ENCODE measurements around the gene GPRC5C.

Gene GPRC5C, protein sequence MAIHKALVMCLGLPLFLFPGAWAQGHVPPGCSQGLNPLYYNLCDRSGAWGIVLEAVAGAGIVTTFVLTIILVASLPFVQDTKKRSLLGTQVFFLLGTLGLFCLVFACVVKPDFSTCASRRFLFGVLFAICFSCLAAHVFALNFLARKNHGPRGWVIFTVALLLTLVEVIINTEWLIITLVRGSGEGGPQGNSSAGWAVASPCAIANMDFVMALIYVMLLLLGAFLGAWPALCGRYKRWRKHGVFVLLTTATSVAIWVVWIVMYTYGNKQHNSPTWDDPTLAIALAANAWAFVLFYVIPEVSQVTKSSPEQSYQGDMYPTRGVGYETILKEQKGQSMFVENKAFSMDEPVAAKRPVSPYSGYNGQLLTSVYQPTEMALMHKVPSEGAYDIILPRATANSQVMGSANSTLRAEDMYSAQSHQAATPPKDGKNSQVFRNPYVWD

DNA sequence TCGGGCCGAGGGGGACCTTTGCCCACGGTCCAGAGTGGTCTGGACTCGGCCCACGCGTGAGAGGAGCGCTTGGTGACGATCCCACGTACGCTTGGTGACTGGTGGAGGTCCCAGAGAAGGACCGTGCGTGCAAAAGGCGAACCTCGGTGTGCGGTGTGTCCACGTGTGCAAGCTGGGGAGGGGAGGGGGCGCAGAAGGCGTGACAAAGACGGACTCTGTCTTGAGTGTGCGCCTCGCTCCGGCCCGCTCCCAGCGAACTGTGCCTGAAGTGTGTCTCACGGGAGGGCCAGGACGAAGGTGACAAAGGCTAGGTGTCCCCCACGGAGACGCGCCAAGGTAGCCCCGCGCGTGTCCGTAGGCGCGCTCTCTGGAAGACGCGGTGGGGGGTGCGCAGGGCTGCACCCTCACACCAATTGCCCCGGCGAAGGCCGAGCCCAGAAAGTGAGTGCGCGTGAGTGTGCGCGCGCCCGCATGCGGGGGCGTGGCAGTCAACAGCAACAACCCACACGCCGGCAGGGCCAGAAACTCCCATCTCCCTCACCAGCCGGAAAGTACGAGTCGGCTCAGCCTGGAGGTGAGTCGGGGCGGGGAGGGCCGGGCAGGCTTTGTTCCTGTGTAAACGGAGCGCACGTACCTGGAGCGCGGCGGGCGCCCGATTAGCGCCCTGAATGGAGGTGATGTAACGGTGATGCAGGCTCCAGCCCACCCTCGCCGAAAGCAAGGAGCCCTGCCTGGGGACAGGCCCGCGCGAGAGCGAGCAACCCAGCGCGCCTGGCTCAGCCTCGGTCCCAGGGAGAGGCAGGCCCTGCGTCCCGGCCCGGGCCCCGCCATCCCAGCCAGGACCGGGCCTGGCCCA lies at the start of gene GPRC5C:
GPRC5C (plus strand) TSS at position 521 of the 856 bp plus-strand sequence. CDS start 7,689 bp downstream, outside the sequence.
- DNase-seq (ENCODE audit: low spot score in 2 of 2) = no peak
- Mint-ChIP-seq H3K27ac (ENCODE audit: low read depth) (no peak within 1 kb of the TSS), H3K36me3 (ENCODE audit: insufficient read depth) (peaks cover 4% of the 10 kb centered on the region), H3K27me3 (peaks cover 64% of the 10 kb centered on the region), H3K9me3 (peaks cover 5% of the 10 kb centered on the region), H3K4me3 (peak within 1 kb of the TSS; percentile 71), H3K4me1 (no peaks in the 10 kb centered on the region)
- ATAC-seq (replicated peaks; ENCODE audit: extremely low read depth, poor library complexity, severe bottlenecking) = peak; percentile 21

DNA sequence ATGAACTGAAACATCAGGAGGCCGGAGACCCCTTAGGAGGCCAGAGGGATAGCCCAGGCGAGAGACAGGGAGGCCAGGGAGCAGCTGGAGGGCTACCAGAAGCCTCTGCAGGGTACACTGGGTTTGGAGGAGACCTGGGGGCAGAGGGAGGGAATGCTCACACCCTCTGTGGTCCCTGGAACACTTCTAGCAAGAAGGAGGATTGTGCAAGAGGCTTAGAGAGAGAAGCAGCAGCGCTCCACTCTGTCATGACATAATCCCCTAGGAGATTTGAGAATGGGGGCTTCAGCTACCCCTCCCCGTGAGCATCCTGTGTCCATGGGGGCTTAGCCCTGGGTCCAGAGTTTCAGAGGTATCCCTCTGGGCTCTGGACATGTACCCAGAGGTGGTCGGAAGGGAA lies 48.7 kb upstream of the GPRC5C start:
- Mint-ChIP-seq H3K4me1 (peaks cover 11% of the 10 kb centered on the region), H3K27me3 (no peaks in the 10 kb centered on the region), H3K9me3 (no peaks in the 10 kb centered on the region), H3K4me3 (no peak overlapping the region), H3K27ac (ENCODE audit: low read depth) (no peak overlapping the region), H3K36me3 (ENCODE audit: insufficient read depth) (no peaks in the 10 kb centered on the region)
- no peak for ATAC-seq (replicated peaks; ENCODE audit: extremely low read depth, poor library complexity, severe bottlenecking)
- DNase-seq (ENCODE audit: low spot score in 2 of 2) = no peak

DNA sequence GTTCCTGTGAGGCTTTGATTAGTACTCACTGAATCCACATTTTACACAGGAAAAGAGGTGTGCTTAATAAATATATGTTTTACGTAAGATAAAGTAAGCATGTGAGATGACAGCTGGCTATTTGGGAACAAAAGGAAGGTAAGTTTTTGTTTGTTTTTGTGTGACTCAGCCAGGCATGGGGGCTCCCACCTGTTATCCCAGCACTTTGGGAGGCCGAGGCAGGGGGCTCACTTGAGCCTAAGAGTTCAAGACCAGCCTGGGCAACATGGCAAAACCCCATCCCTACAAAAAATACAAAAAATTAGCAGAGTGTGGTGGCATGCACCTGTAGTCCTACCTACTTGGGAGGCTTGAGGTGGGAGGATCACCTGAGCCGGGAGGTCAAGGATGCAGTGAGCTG lies 46.7 kb upstream of the GPRC5C start:
- H3K9me3 Mint-ChIP-seq = no peaks in the 10 kb centered on the region
- H3K27me3 Mint-ChIP-seq = no peaks in the 10 kb centered on the region
- peak overlapping the region; percentile 24 for H3K27ac Mint-ChIP-seq (ENCODE audit: low read depth)
- H3K4me3 Mint-ChIP-seq = no peak overlapping the region
- H3K4me1 Mint-ChIP-seq = peaks cover 3% of the 10 kb centered on the region
- ATAC-seq (replicated peaks; ENCODE audit: extremely low read depth, poor library complexity, severe bottlenecking) (no peak), DNase-seq (ENCODE audit: low spot score in 2 of 2) (no peak)
- peaks cover 2% of the 10 kb centered on the region for H3K36me3 Mint-ChIP-seq (ENCODE audit: insufficient read depth)

DNA sequence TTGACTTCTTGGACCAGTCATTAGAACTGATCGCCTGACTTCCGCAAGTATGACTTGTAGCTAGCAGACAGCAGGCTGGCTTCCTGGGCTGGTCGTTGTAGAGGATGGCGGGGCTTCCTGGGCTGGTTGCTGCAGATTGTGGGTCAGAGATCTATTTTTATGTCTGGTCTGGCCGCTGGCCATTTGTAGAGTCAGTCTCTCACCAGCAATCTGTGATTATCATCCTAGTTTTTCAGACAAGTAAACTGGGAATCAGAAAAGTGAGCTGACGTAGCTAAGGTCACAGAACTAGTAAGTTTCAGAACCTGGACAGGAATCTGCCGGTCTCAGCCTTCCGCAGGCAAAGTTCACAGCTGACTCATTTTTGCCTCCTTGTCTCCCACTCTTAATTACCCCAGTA lies 45.5 kb upstream of the GPRC5C start:
- Mint-ChIP-seq H3K9me3 (no peaks in the 10 kb centered on the region), H3K27me3 (no peaks in the 10 kb centered on the region), H3K4me1 (no peaks in the 10 kb centered on the region), H3K27ac (ENCODE audit: low read depth) (no peak overlapping the region), H3K4me3 (no peak overlapping the region), H3K36me3 (ENCODE audit: insufficient read depth) (peaks cover 4% of the 10 kb centered on the region)
- DNase-seq (ENCODE audit: low spot score in 2 of 2) = no peak
- ATAC-seq (replicated peaks; ENCODE audit: extremely low read depth, poor library complexity, severe bottlenecking) = no peak

DNA sequence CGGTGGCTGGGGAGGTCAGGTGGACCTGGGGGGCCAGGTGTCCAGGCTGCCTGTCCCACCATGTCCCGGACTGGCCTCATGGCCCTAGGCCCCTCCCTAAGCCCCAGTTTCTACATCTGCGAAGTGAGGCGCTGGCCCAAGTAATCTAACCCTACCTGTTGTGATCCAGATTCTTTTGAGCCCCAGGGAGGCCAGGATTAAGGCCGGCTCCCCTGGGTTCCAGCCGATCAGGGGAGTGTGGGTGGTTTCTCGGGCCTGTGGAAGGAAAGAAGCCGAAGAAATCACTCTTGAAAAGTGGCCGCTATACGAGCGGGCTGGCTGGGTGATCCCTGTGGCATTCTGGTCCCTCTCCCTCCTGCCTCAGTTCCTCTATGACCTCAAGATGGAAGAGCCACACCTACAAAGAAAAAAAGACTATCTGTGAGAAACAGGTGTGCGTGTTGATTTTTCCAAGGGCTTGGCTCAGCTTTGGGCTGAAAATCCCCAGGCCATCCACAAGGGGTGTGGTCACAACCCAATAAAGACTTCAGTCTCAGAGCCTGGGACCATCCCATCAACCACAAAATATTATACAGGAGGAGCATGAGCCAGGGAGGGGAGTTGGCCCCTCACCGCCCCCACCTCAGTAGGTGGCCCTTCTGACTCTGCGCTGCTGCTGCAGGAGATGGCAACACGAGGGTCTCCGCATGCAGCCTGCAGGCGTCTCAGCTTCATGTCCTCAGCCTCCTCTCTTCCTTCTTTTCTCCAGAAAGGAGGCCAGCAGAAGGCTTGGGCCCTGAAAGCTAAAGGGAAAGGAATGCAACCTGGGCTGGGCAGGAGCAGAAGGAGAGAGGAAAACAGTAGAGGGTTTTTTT lies 44.3 kb upstream of the GPRC5C start:
- Mint-ChIP-seq H3K36me3 (ENCODE audit: insufficient read depth) (peaks cover 4% of the 10 kb centered on the region), H3K4me3 (no peak overlapping the region), H3K4me1 (no peaks in the 10 kb centered on the region), H3K9me3 (no peaks in the 10 kb centered on the region), H3K27ac (ENCODE audit: low read depth) (no peak overlapping the region), H3K27me3 (no peaks in the 10 kb centered on the region)
- ATAC-seq (replicated peaks; ENCODE audit: extremely low read depth, poor library complexity, severe bottlenecking) (no peak), DNase-seq (ENCODE audit: low spot score in 2 of 2) (no peak)

DNA sequence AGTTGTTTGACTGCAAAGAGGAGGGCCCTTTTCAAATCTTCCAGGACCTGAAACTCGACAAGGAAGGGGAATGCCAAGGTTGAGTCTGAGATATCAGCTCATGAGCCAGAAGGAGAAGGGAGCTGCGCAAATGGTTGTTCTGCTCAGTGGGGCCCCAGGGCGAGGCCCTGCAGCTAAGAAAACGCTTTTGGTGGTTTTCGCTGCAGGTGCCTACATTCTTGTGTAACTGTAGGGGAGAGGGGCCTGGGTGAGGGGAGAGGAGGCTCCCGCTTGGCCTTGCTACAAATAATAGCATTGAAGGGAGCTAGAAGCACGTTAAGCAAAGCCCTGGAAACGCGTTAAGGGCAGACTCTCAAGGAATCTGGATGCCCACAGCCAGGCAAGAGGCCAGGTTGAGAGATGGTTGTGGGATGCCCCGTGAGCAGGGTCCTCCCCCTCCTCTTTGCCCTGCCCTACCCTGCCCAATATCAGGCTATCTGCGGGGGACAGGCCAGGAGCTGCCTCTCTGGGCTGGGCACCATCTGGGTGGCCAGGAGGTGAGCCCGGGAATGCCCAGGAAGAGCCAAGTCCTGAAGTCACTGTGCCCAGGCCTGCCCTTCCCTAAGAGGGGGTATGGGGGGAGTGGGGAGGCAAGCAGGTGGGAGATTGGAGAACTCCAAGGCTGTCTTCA lies 42.7 kb upstream of the GPRC5C start:
- H3K9me3 Mint-ChIP-seq = no peaks in the 10 kb centered on the region
- no peak overlapping the region for H3K4me3 Mint-ChIP-seq
- ATAC-seq (replicated peaks; ENCODE audit: extremely low read depth, poor library complexity, severe bottlenecking) (no peak), DNase-seq (ENCODE audit: low spot score in 2 of 2) (no peak)
- no peaks in the 10 kb centered on the region for H3K4me1 Mint-ChIP-seq
- H3K27me3 Mint-ChIP-seq = no peaks in the 10 kb centered on the region
- peak overlapping the region; percentile 48 for H3K27ac Mint-ChIP-seq (ENCODE audit: low read depth)
- peaks cover 4% of the 10 kb centered on the region for H3K36me3 Mint-ChIP-seq (ENCODE audit: insufficient read depth)

DNA sequence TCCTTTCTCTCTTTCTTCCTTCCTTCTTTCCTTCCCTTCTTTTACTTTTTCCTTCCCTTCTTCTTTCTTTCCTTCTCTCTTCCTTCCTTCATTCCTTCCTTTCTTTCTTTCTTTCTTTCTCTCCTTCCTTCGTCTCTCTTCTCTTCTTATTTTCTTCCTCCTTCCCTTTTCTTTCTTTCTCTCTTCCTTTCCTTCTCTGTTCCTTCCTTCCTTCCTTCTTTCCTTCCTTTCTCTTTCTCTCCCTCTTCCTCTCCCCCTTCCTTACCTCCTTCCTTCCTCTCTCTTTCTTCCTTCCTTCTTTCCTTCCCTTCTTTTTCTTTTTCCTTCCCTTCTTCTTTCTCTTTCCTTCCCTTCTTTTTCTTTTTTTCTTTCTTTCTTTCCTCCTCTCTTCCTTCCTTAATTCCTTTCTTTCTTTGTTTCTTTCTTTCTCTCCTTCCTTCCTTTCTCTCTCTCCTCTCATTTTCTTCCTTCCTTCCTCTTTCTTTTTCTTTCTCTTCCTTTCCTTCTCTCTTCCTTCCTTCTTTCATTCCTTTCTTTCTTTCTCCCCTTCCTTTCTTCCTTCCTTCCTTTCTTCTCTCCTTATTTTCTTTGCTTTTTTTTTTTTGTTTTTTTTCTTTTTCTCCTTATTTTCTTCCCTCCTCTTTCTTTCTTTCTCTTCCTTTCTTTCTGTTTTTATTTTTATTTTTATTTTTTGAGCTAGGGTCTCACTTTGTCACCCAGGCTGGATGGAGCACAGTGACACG lies 41.8 kb upstream of the GPRC5C start:
- Mint-ChIP-seq H3K27me3 (no peaks in the 10 kb centered on the region), H3K4me1 (no peaks in the 10 kb centered on the region), H3K4me3 (no peak overlapping the region), H3K27ac (ENCODE audit: low read depth) (peak overlapping the region; percentile 45), H3K9me3 (no peaks in the 10 kb centered on the region), H3K36me3 (ENCODE audit: insufficient read depth) (peaks cover 4% of the 10 kb centered on the region)
- no peak for DNase-seq (ENCODE audit: low spot score in 2 of 2)
- no peak for ATAC-seq (replicated peaks; ENCODE audit: extremely low read depth, poor library complexity, severe bottlenecking)

DNA sequence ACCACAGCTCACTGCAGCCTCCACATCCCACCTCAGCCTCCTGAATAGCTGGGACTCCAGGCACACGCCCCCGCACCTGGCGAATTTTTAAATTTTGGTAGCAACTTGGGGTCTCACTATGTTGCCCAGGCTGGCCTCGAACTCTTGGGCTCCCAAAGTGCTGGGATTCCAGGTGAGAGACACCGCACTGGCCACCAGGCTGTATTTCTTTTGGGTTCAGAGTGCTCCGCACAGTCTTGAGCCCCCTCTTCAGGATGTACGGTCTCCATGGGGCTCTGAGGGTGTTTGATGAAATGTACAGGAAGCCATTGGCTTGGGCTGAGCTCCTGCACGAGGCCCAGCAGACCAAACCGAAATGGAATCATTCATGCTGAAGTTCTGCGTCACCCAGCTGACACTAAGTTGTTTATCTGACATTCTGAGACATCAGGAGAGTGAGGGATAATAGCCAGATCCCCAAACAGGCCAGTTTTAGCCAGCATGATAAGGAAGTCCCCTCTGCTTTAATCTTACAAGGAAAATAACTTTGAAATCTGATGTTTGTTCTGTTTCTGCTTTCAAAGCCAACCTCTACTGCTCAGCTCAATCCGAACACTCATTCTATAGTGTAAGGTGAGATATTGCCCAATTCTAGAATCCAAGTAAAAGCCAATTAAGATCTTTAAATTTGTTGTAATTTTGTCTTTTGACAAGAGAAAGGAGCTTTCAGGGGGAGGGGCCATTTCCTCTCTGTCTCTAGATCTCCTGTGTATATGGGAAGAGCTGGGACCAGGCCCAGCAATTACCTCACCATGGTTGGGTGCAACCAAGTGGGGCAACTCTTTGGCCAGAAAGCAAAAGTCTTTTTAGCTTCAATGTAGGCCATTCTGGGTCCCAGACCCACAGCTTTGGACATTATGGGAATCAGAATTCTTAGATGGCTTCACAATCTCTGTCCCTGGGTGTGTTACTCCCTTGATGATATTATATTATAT lies 40.9 kb upstream of the GPRC5C start:
- no peaks in the 10 kb centered on the region for H3K4me1 Mint-ChIP-seq
- no peaks in the 10 kb centered on the region for H3K9me3 Mint-ChIP-seq
- H3K27ac Mint-ChIP-seq (ENCODE audit: low read depth) = peak overlapping the region; percentile 45
- ATAC-seq (replicated peaks; ENCODE audit: extremely low read depth, poor library complexity, severe bottlenecking) = no peak
- H3K4me3 Mint-ChIP-seq = no peak overlapping the region
- no peak for DNase-seq (ENCODE audit: low spot score in 2 of 2)
- peaks cover 4% of the 10 kb centered on the region for H3K36me3 Mint-ChIP-seq (ENCODE audit: insufficient read depth)
- H3K27me3 Mint-ChIP-seq = no peaks in the 10 kb centered on the region

DNA sequence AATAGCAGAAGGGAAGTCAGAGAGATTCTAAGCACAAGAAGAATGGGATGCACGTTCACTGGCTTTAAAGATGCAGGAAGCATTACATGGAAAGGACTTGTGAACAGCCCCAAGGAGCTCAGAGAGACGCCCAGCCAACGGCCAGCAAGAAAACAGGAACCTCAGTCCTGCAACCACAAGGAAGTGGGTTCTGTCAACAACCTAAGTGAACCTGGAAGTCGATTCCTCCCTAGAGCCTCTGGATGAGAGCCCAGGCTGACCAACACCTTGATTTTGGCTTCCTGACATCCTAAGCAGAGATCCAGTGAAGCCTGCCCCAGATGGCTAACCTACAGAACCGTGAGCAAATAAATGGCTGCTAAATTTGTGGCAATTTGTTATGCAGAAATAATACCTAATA lies 40.1 kb upstream of the GPRC5C start:
- Mint-ChIP-seq H3K4me3 (no peak overlapping the region), H3K27me3 (no peaks in the 10 kb centered on the region), H3K36me3 (ENCODE audit: insufficient read depth) (peaks cover 4% of the 10 kb centered on the region), H3K4me1 (no peaks in the 10 kb centered on the region), H3K27ac (ENCODE audit: low read depth) (no peak overlapping the region), H3K9me3 (no peaks in the 10 kb centered on the region)
- ATAC-seq (replicated peaks; ENCODE audit: extremely low read depth, poor library complexity, severe bottlenecking) (no peak), DNase-seq (ENCODE audit: low spot score in 2 of 2) (no peak)

DNA sequence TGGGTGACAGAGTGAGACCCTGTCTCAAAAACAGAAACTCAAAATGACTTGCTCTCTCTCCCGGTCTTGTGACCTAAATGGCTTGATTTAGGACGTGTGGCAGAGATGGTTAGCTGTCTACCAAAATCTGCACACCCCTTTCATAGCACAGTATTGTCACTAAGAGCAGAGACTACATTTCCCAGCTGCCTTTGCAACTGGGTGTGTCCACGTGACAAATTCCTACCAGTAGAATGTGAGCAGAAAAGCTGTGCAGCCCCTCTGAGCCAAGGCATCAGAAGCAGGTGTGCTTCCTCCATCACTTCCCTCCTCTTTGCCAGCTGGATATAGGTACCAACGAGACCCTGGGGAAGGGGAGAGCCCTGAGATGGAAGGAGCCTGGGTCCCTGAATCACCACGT lies 39.0 kb upstream of the GPRC5C start:
- Mint-ChIP-seq H3K4me1 (no peaks in the 10 kb centered on the region), H3K27ac (ENCODE audit: low read depth) (no peak overlapping the region), H3K9me3 (no peaks in the 10 kb centered on the region), H3K36me3 (ENCODE audit: insufficient read depth) (peaks cover 4% of the 10 kb centered on the region), H3K27me3 (no peaks in the 10 kb centered on the region), H3K4me3 (no peak overlapping the region)
- DNase-seq (ENCODE audit: low spot score in 2 of 2) = no peak
- ATAC-seq (replicated peaks; ENCODE audit: extremely low read depth, poor library complexity, severe bottlenecking) = no peak

Measured in central memory CD8-positive, alpha-beta T cell (primary cell).